Measurements from ENCODE around the gene FOXP1. TPM values are rescaled to one million over a fixed set of nuclear protein-coding genes. Genes with fewer than 3 reads are reported as not detected.

FOXP1 gene
- total and polyA plus RNA-seq, 2 experiments from 2014 or later: 76.8 to 99.8 TPM

DNA sequence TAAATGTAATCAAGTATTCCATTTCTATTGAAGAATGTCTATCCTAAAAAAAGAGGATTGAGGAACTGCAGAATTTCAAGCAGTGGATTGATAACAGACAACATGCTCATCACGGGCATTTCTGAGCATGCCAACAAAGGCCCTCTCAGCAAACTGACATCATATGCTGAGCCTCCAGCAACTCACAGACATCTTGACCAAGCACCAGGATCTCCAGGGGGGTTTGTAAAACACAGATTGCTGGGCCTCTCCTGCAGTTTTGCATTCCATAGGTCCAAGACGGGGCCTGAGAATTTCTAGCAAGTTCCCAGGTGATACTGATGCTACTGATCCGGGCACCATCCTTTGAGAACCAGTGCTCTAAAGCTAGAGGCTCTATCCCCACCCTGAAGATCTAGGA is 85.0 kb downstream of the FOXP1 start:
- Histone ChIP-seq H4K20me1 (ENCODE audit: insufficient read depth, poor library complexity, severe bottlenecking) (no peaks in the 10 kb centered on the region), H3K4me3 (no peak overlapping the region), H3K36me3 (replicated peaks; ENCODE audit: insufficient read depth, low read depth) (no peaks in the 10 kb centered on the region), H3K4me2 (no peak overlapping the region), H3K9me3 (ENCODE audit: low read depth) (no peaks in the 10 kb centered on the region), H3K9me2 (replicated peaks; ENCODE audit: insufficient read depth) (no peaks in the 10 kb centered on the region), H3K4me1 (ENCODE audit: insufficient read depth) (peaks cover 29% of the 10 kb centered on the region), H2AFZ (no peak overlapping the region), H3K27ac (no peak overlapping the region), H3K79me2 (peaks cover 23% of the 10 kb centered on the region), H3K27me3 (no peaks in the 10 kb centered on the region)
- no peak for DNase-seq (ENCODE audit: low spot score)
- TF ChIP-seq, protein P1, sequence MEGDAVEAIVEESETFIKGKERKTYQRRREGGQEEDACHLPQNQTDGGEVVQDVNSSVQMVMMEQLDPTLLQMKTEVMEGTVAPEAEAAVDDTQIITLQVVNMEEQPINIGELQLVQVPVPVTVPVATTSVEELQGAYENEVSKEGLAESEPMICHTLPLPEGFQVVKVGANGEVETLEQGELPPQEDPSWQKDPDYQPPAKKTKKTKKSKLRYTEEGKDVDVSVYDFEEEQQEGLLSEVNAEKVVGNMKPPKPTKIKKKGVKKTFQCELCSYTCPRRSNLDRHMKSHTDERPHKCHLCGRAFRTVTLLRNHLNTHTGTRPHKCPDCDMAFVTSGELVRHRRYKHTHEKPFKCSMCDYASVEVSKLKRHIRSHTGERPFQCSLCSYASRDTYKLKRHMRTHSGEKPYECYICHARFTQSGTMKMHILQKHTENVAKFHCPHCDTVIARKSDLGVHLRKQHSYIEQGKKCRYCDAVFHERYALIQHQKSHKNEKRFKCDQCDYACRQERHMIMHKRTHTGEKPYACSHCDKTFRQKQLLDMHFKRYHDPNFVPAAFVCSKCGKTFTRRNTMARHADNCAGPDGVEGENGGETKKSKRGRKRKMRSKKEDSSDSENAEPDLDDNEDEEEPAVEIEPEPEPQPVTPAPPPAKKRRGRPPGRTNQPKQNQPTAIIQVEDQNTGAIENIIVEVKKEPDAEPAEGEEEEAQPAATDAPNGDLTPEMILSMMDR (IDR thresholded peaks at IDR 0.05; ENCODE audit: poor library complexity): no peak
- TF ChIP-seq EZH2 (IDR thresholded peaks at IDR 0.05; ENCODE audit: borderline replicate concordance) (no peak), EZH2phosphoT487 (IDR thresholded peaks at IDR 0.05; ENCODE audit: low read depth, severe bottlenecking, unreplicated experiment) (no peak)
- WGBS (ENCODE audit: low lambda C conversion rate, missing lambda C conversion rate): 79% methylated on average over 3 of the region's 3 CpGs

DNA sequence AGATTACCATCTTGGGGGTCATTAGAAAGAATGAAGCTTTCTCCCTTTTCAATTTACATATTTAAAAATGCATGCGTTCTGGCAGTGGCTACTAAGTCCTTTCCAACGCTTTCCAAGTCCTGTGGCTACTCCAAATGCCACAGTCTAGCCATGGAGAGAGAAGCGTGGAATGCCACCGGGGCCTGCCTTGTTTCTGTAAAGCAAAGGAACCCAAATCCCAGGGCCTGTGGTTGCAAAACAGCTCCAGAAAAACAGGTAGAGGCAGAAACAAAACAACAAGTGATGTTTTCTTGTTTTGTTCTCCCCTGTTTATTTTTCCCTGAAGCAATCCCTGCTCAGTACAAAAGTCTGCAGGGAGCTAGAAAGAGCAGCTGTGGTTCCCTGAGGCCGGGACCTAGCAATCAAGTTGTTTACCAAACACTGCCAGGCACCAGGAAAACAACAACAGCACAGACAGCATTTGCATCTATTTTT is 85.5 kb downstream of the FOXP1 start:
- Histone ChIP-seq H3K4me3 (no peak overlapping the region), H3K27me3 (no peaks in the 10 kb centered on the region), H3K4me1 (ENCODE audit: insufficient read depth) (peaks cover 29% of the 10 kb centered on the region), H3K36me3 (replicated peaks; ENCODE audit: insufficient read depth, low read depth) (no peaks in the 10 kb centered on the region), H3K79me2 (peaks cover 26% of the 10 kb centered on the region), H4K20me1 (ENCODE audit: insufficient read depth, poor library complexity, severe bottlenecking) (no peaks in the 10 kb centered on the region), H2AFZ (no peak overlapping the region), H3K9me2 (replicated peaks; ENCODE audit: insufficient read depth) (no peaks in the 10 kb centered on the region), H3K9me3 (ENCODE audit: low read depth) (no peaks in the 10 kb centered on the region), H3K4me2 (no peak overlapping the region), H3K27ac (peak overlapping the region; percentile 84)
- WGBS (ENCODE audit: low lambda C conversion rate, missing lambda C conversion rate): 65% methylated on average over 5 of the region's 5 CpGs
- DNase-seq (ENCODE audit: low spot score): peak; percentile 32
- TF ChIP-seq, protein P1 (IDR thresholded peaks at IDR 0.05; ENCODE audit: poor library complexity): no peak

DNA sequence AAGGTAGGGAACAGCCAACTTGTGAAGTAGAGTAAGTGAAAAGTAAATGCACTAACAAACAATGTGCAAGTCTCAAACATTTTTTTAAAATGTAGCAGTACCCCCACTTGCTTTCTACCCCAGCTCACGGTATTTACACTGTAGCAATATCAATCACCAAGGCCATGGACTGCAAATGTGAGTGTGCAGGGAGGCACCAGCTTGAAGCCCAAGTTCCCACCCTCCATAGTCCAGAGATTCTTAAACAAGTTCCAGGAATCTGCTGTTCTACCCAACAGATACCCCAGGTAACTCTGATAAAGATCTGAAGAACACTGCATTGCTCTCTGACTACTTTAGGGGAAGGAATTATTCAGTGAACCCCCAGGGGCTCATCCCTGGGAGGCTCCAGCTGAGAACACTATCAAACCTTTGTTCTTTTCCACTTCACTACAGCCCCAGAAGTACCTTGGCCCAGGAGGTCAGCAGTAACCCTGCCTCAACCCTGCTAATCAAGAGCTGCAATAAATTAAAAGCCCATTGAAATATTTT is 86.1 kb downstream of the FOXP1 start:
- no peaks in the 10 kb centered on the region for H3K27me3 ChIP-seq
- TF ChIP-seq EZH2 (IDR thresholded peaks at IDR 0.05; ENCODE audit: borderline replicate concordance) (no peak), EZH2phosphoT487 (IDR thresholded peaks at IDR 0.05; ENCODE audit: low read depth, severe bottlenecking, unreplicated experiment) (no peak)
- TF ChIP-seq, protein P1 (IDR thresholded peaks at IDR 0.05; ENCODE audit: poor library complexity): no peak
- no peak overlapping the region for H2AFZ ChIP-seq
- no peak for DNase-seq (ENCODE audit: low spot score)
- peaks cover 29% of the 10 kb centered on the region for H3K4me1 ChIP-seq (ENCODE audit: insufficient read depth)
- H3K4me2 ChIP-seq: no peak overlapping the region
- no peak overlapping the region for H3K4me3 ChIP-seq
- H3K36me3 ChIP-seq (replicated peaks; ENCODE audit: insufficient read depth, low read depth): no peaks in the 10 kb centered on the region
- H3K9me2 ChIP-seq (replicated peaks; ENCODE audit: insufficient read depth): no peaks in the 10 kb centered on the region
- WGBS (ENCODE audit: low lambda C conversion rate, missing lambda C conversion rate): 50% methylated on average over 1 of the region's 1 CpG
- no peaks in the 10 kb centered on the region for H3K9me3 ChIP-seq (ENCODE audit: low read depth)
- H3K27ac ChIP-seq: peak overlapping the region; percentile 84
- H3K79me2 ChIP-seq: peaks cover 21% of the 10 kb centered on the region
- H4K20me1 ChIP-seq (ENCODE audit: insufficient read depth, poor library complexity, severe bottlenecking): no peaks in the 10 kb centered on the region
